Ovary (tissue), 3 donors: ENCODE measurements around the gene FGFR3.

Experiments
- CTCF ChIP-seq, 3 donors: fragments of 450-650 bp in 2 of 3; fragments of 200-600 bp in 1 of 3; IDR thresholded peaks; one replicate each; pipeline versions ENCODE4 v1.5.1 to v1.8.0; 2016 to 2022; ENCODE audit warnings: antibody characterized with exemption in 3 of 3, mild to moderate bottlenecking in 1 of 3
- POLR2A ChIP-seq: fragments of 450-650 bp; IDR thresholded peaks from one replicate; pipeline ENCODE4 v1.6.1; 2017; ENCODE audit warnings: antibody characterized with exemption, mild to moderate bottlenecking, moderate library complexity
- donor health status: DM: no; HTN: no; CAD: no.

DNA sequence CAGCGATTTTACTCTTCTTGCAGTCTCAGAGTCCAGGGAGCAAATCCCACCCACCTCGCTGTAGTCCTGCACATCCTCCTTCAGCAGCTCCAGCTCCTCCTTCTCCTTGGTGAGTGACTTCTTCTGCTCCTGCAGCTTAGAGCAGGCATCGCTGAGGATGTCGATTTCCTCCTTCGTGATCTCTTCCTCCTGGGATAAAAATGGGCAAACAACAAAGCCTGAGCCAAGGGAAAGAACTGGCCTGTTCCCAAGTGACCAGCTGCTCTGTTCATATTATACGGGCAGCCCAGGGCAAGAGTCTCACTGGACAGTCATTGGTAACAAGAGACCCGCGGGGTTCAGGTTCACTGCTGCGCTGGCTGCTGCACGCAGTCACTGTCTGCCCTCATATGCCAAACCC, 26.2 kb downstream of the FGFR3 start:
- no peak for TF ChIP-seq CTCF (IDR thresholded peaks at IDR 0.05)
- TF ChIP-seq POLR2A, result no peak
